ENCODE results near the gene TSEN2. TPM values are rescaled to one million over a fixed set of nuclear protein-coding genes. Genes with fewer than 3 reads are reported as not detected.
A peak's percentile ranks its signal among the peaks of the same experiment; 100 is the strongest.

The TSEN2 gene
- total and polyA plus RNA-seq, 2 of the 4 experiments (the other 2 are of a cell fraction) = 9.5 to 14.2 TPM

- POLR2A ChIA-PET (ENCODE audit: unreplicated experiment) = no interaction called here
- intact Hi-C loops (cut with micrococcal nuclease) (no loop called here), in situ Hi-C loops (cut with MboI; ENCODE audit: low sequenced_read_pairs) (no loop called here), dilution Hi-C loops (cut with HindIII; ENCODE audit: low sequenced_read_pairs, unreplicated experiment) (no loop called here)
- Histone ChIP-seq H3K18ac (ENCODE audit: low read depth, low read length) (no peak overlapping the region), H3K4ac (ENCODE audit: low read depth, low read length) (no peak overlapping the region), H4K8ac (ENCODE audit: low read depth in 2 of 2, low read length in 2 of 2) (no peak overlapping the region), H3K56ac (ENCODE audit: extremely low read depth, insufficient read depth, low read length) (no peak overlapping the region), H2AFZ (replicated peaks; ENCODE audit: low read length, poor library complexity) (no peak overlapping the region), H3K4me2 (ENCODE audit: low read depth, low read length) (no peak overlapping the region), H3K9me1 (ENCODE audit: insufficient read depth, low read length) (peaks cover 3% of the 10 kb centered on the region; the same call in 1 of the 2 replicates), H3K79me1 (ENCODE audit: low read depth in 1 of 2, low read length in 2 of 2) (no peaks in the 10 kb centered on the region), H3K14ac (replicated peaks; ENCODE audit: low read depth, low read length) (no peak overlapping the region), H3K27ac (ENCODE audit: insufficient read depth, low read length) (no peak overlapping the region), H2BK120ac (ENCODE audit: low read depth, low read length) (no peak overlapping the region), H4K20me1 (ENCODE audit: insufficient read depth, low read length) (no peaks in the 10 kb centered on the region), H3K27me3 (ENCODE audit: control insufficient read depth, insufficient read depth, low read length) (no peaks in the 10 kb centered on the region), H4K5ac (ENCODE audit: low read depth, low read length) (no peak overlapping the region), H3K23ac (ENCODE audit: low read depth, low read length) (no peak overlapping the region), H2BK15ac (ENCODE audit: low read depth, low read length) (no peak overlapping the region), H3K9me3 (ENCODE audit: control insufficient read depth, insufficient read depth, low read length) (no peaks in the 10 kb centered on the region), H4K91ac (ENCODE audit: insufficient read depth, low read depth, low read length) (no peak overlapping the region), H3K4me1 (ENCODE audit: control insufficient read depth, insufficient read depth, low read length) (no peaks in the 10 kb centered on the region), H3K4me3 (ENCODE audit: insufficient read depth, low read depth, low read length) (no peak overlapping the region), H2AK9ac (replicated peaks; ENCODE audit: low read depth, low read length, poor library complexity) (no peak overlapping the region), H2BK5ac (ENCODE audit: low read depth, low read length, poor library complexity, severe bottlenecking) (no peak overlapping the region), H3K36me3 (ENCODE audit: control insufficient read depth, insufficient read depth, low read length) (peaks cover 4% of the 10 kb centered on the region), H3K9ac (ENCODE audit: low read depth, low read length) (no peak overlapping the region), H2BK20ac (ENCODE audit: low read depth, low read length) (no peak overlapping the region), H2AK5ac (ENCODE audit: low read depth, low read length) (no peak overlapping the region)
- peak; percentile 37; the same call in 1 of the 2 replicates for TF ChIP-seq RAD21 (IDR thresholded peaks at IDR 0.05; ENCODE audit: low read length)
- no peak for TF ChIP-seq NFE2L2 (IDR thresholded peaks at IDR 0.05; ENCODE audit: low read depth, low read length)
- no peak for TF ChIP-seq RFX5 (IDR thresholded peaks at IDR 0.05; ENCODE audit: low read depth, low read length)
- no peak for TF ChIP-seq CEBPB (IDR thresholded peaks at IDR 0.05; ENCODE audit: low read depth, low read length)
- TF ChIP-seq SMC3 (IDR thresholded peaks at IDR 0.05; ENCODE audit: low read depth, low read length) = no peak
- TF ChIP-seq MAZ (IDR thresholded peaks at IDR 0.05; ENCODE audit: borderline replicate concordance, low read depth, low read length) = no peak
- peak; percentile 43; the same call in 1 of the 2 replicates for TF ChIP-seq CTCF (conservative IDR thresholded peaks at IDR 0.05; ENCODE audit: low read depth, low read length)
- ATAC-seq (ENCODE audit: low read depth) (peak; percentile 27; the same call in 1 of the 2 replicates), DNase-seq (peak; percentile 10)
- CTCF ChIA-PET = interaction anchor here (0.5 to 1.3 kb wide), 5 partner anchors 28 to 361 kb away, joined by 3 to 5 read pairs (median 3); partner anchors contain the start of gene TSEN2
- BruUV-seq (replicated peaks) = no TSS peak
- 84% methylated on average over 4 of the region's 6 CpGs; no CpG with 5 or more reads in 1 of the 2 experiments for WGBS, 2 experiments (ENCODE audit: extremely low coverage in 2 of 2, insufficient read length in 1 of 2)
These were observed 52.1 kb downstream of the TSEN2 start for GRCh38 chr3:12536423-12536822.

Measured in IMR-90 (cell line).